PFSK-1 (cell line): ENCODE results near the gene HLA-DRA.

Source experiments
- FOXP2 ChIP-seq: optimal IDR thresholded peaks from 2 replicates; pipeline ENCODE3; 2011; ENCODE audit warnings: borderline replicate concordance, control low read depth, inconsistent platforms; ENCODE audit not compliant: insufficient read depth; ENCODE audit errors: extremely low read length, extremely low read depth
- POLR2AphosphoS5 ChIP-seq: IDR thresholded peaks from 2 replicates; pipeline ENCODE4 v1.6.1; 2012; ENCODE audit warnings: low read depth, mild to moderate bottlenecking, control low read depth, low read length, moderate library complexity
- REST ChIP-seq, 2 experiments: IDR thresholded peaks; 2 replicates each; pipeline versions ENCODE4 v1.6.1 to v1.8.0; 2011 to 2012; ENCODE audit warnings: low read depth in 2 of 2, low read length in 2 of 2, control low read depth in 1 of 2, inconsistent platforms in 1 of 2, mild to moderate bottlenecking in 1 of 2, moderate library complexity in 1 of 2; ENCODE audit not compliant: insufficient read depth in 1 of 2
- SIN3A ChIP-seq: IDR thresholded peaks from 2 replicates; pipeline ENCODE4 v1.6.1; 2012; ENCODE audit warnings: mild to moderate bottlenecking, low read length, moderate library complexity, borderline replicate concordance; ENCODE audit not compliant: insufficient read depth
- TAF1 ChIP-seq: IDR thresholded peaks from 2 replicates; pipeline ENCODE4 v1.6.1; 2012; ENCODE audit warnings: low read length, control low read depth, borderline replicate concordance; ENCODE audit not compliant: insufficient read depth

HLA-DRA gene

GRCh38 chr6:32436995-32437836 is 2.5 kb upstream of the HLA-DRA start:
- TF ChIP-seq TAF1 (no peak), FOXP2 (no peak), REST (IDR thresholded peaks at IDR 0.05; ENCODE audit: insufficient read depth in 1 of 2, low read depth in 2 of 2, low read length in 2 of 2) (no peak), POLR2AphosphoS5 (no peak), SIN3A (no peak)

- TF ChIP-seq POLR2AphosphoS5 (no peak), TAF1 (no peak), REST (IDR thresholded peaks at IDR 0.05; ENCODE audit: insufficient read depth in 1 of 2, low read depth in 2 of 2, low read length in 2 of 2) (no peak), SIN3A (no peak), FOXP2 (no peak)
These were observed 548 bp upstream of the HLA-DRA start for GRCh38 chr6:32439139-32439538.

DNA sequence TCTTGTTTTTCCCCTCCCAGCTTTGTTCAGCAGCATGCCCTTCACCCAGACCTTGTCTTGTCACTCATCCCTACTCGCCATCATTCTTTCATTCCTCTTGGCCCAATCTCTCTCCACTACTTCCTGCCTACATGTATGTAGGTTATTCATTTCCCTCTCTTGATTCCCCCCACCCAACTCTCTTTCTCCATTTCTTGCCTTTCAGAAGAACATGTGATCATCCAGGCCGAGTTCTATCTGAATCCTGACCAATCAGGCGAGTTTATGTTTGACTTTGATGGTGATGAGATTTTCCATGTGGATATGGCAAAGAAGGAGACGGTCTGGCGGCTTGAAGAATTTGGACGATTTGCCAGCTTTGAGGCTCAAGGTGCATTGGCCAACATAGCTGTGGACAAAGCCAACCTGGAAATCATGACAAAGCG is 2.6 kb downstream of the HLA-DRA start:
- TF ChIP-seq SIN3A (no peak), REST (IDR thresholded peaks at IDR 0.05; ENCODE audit: insufficient read depth in 1 of 2, low read depth in 2 of 2, low read length in 2 of 2) (no peak), POLR2AphosphoS5 (no peak), TAF1 (no peak), FOXP2 (no peak)

DNA sequence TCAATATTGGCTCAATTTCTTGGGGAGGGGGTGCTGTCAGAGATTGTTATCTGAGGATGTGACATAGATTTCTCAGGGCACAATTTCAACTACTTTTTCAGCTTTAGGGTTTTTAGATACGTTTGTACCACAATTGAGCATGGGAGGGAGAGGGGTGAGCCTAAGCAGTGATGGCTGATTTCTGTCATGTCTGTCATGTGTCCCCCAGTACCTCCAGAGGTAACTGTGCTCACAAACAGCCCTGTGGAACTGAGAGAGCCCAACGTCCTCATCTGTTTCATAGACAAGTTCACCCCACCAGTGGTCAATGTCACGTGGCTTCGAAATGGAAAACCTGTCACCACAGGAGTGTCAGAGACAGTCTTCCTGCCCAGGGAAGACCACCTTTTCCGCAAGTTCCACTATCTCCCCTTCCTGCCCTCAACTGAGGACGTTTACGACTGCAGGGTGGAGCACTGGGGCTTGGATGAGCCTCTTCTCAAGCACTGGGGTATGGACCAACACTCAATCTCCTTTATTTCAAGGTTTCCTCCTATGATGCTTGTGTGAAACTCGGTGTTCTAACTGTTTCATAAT is 3.4 kb downstream of the HLA-DRA start:
- no peak for TF ChIP-seq FOXP2
- TF ChIP-seq TAF1 = no peak
- no peak for TF ChIP-seq SIN3A
- TF ChIP-seq POLR2AphosphoS5 = no peak
- no peak for TF ChIP-seq REST (IDR thresholded peaks at IDR 0.05; ENCODE audit: insufficient read depth in 1 of 2, low read depth in 2 of 2, low read length in 2 of 2)
